AG04450 (cell line): ENCODE measurements around the gene PIGA. TPM values are rescaled to one million over a fixed set of nuclear protein-coding genes. Genes with fewer than 3 reads are reported as not detected.
"Not testable (repeated sequence)": the region's sequence is repeated elsewhere in the genome, so short reads cannot be mapped to it uniquely, and the experiment has no call there.

ENCODE experiments used
- CTCF ChIA-PET: fragments of 300-600, 350-600 bp; formaldehyde crosslinking; extraction: SDS; loops from one replicate; lab custom pipeline; 2022; ENCODE audit warnings: antibody characterized with exemption, inconsistent platforms; lab: Charles Lee
- POLR2A ChIA-PET: fragments of 350-600 bp; formaldehyde crosslinking; extraction: SDS; loops from one replicate; lab custom pipeline; 2021; ENCODE audit warnings: antibody characterized with exemption, inconsistent platforms; lab: Yijun Ruan, JAX
- DNase-seq: peaks from one replicate; pipeline ENCODE4 v3.0.0-alpha.2; 2011; ENCODE audit warnings: low read depth, low spot score
- H3K27ac ChIP-seq: one replicate; pipeline ENCODE4 v1.5.1; 2012; ENCODE audit warnings: low read depth, low read length, control low read depth
- H3K27me3 ChIP-seq: one replicate; pipeline ENCODE4 v1.6.0; 2012; ENCODE audit warnings: low read length; ENCODE audit not compliant: control insufficient read depth, insufficient read depth
- H3K4me3 ChIP-seq: 2 replicates; pipeline ENCODE4 v1.5.1; 2011; ENCODE audit warnings: mild to moderate bottlenecking, low read depth, low read length, control low read depth
- H3K9me3 ChIP-seq: 2 replicates; pipeline ENCODE4 v1.5.1; 2012; ENCODE audit warnings: low read length; ENCODE audit not compliant: control insufficient read depth, insufficient read depth
- polyA plus RNA-seq: library from polyadenylated mRNA; depleted of rRNA; stranded (reverse); fragments of >200 nt; gene quantifications from 2 replicates; pipeline ENCODE4 v1.2.3, GENCODE V29; 2011
- TF ChIP-seq, protein P1 (sequence below): IDR thresholded peaks from 2 replicates; pipeline ENCODE4 v1.5.1; 2011; ENCODE audit warnings: low read depth, low read length, control low read depth, inconsistent platforms

The PIGA gene
- polyA plus RNA-seq, 1 experiment = 4.2 TPM

DNA sequence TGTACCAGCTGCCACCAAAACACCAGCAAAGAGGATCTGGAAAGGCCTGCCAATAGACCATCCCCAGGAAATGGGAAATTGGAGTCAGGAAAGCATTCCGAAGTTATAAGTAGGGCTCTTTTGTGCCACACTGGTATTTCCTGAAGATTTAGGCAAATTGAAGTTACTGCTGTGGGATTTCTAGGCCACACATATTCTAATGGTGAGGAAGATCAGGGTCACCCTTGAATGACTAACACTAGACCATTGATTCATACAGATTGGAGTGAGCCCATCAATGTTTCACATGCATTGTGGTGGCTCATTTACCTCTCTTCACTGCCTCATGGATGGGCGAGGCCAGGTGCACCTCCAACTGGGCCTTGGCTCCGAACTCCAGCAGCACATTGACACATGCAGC, 42.5 kb downstream of the PIGA start:
- no peak overlapping the region for H3K27ac ChIP-seq
- TF ChIP-seq, protein P1, sequence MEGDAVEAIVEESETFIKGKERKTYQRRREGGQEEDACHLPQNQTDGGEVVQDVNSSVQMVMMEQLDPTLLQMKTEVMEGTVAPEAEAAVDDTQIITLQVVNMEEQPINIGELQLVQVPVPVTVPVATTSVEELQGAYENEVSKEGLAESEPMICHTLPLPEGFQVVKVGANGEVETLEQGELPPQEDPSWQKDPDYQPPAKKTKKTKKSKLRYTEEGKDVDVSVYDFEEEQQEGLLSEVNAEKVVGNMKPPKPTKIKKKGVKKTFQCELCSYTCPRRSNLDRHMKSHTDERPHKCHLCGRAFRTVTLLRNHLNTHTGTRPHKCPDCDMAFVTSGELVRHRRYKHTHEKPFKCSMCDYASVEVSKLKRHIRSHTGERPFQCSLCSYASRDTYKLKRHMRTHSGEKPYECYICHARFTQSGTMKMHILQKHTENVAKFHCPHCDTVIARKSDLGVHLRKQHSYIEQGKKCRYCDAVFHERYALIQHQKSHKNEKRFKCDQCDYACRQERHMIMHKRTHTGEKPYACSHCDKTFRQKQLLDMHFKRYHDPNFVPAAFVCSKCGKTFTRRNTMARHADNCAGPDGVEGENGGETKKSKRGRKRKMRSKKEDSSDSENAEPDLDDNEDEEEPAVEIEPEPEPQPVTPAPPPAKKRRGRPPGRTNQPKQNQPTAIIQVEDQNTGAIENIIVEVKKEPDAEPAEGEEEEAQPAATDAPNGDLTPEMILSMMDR = no peak
- ChIA-PET POLR2A (no interaction called here), CTCF (no interaction called here)
- H3K27me3 ChIP-seq = no peaks in the 10 kb centered on the region
- DNase-seq = no peak
- H3K4me3 ChIP-seq = no peak overlapping the region
- H3K9me3 ChIP-seq = no peaks in the 10 kb centered on the region

DNA sequence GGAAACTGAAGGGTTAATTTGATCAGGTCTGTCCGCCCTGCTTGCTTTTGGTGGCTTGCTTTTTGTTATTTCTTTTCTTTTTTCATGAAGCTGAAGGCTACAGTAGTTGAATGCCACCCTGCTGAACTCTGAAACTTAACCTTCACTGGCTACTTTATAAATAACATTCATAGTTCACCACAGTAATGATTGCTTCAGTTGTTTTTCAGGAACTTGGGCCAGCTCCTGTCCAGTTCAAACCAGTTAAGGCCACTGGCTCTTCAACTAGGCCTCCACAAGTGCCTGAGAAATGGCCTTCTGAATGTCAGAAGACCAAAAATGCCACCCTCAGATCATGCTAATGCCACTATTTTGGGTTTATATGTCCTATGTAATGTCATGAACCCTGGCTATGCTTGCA, 57.7 kb downstream of the PIGA start:
- Histone ChIP-seq H3K27me3 (no peaks in the 10 kb centered on the region), H3K4me3 (no peak overlapping the region), H3K9me3 (no peaks in the 10 kb centered on the region), H3K27ac (no peak overlapping the region)
- TF ChIP-seq, protein P1 = no peak
- DNase-seq = no peak
- ChIA-PET CTCF (no interaction called here), POLR2A (no interaction called here)

DNA sequence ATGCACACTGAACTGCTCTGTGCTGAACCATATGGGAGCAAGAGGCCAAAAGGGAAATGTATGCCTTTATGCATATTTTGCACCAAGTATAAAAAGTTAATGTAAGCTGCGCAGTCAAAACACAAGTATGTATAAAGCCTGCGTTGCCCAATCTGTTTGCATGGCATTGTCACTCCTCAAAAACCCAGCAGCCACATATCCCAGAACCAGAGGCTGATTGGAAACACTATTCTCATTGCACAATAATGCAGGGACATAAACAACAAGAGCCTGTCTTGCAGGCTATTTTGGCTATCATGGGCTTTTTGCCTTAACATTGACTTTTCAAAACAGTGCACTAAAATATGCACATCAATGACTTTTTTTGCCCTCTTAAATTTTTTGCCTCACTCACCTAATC, 60.4 kb downstream of the PIGA start:
- ChIA-PET CTCF (no interaction called here), POLR2A (no interaction called here)
- no peaks in the 10 kb centered on the region for H3K9me3 ChIP-seq
- H3K27ac ChIP-seq = no peak overlapping the region
- no peak for DNase-seq
- TF ChIP-seq, protein P1 = no peak
- no peaks in the 10 kb centered on the region for H3K27me3 ChIP-seq
- no peak overlapping the region for H3K4me3 ChIP-seq

DNA sequence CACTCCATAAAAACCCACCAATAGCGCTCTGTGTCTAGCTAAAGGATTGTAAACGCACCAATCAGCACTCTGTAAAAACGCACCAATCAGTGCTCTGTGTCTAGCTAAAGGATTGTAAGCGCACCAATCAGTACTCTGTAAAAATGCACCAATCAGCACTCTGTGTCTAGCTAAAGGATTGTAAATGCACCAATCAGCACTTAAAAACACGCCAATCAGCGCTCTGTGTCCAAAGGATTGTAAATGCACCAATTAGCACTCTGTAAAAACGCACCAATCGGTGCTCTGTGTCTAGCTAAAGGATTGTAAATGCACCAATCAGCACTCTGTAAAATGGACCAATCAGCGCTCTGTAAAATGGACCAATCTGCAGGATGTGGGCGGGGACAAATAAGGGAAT, 62.0 kb downstream of the PIGA start:
- H3K27me3 ChIP-seq, H3K9me3 ChIP-seq, DNase-seq, CTCF ChIA-PET, POLR2A ChIA-PET, H3K27ac ChIP-seq, H3K4me3 ChIP-seq: not testable (repeated sequence)

DNA sequence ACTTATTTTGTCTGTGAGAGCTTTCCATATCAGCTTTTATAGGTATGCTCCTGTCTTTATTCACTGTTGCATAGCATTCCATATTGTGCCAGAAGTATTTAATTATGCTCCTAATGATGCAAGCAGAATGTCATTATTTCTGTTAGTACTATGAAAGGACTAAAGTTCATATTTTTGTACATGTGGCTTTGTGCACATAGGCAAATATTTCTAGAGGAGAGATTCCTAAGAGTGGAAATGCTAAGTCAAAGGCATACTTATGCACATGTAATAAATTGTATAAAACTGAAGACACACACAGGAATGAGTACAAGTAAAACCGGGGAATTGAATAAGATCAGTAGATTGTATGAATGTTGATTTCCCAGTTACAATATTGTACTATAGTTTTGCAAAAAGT, 63.6 kb downstream of the PIGA start:
- TF ChIP-seq, protein P1 = no peak
- ChIA-PET CTCF (interaction anchor here (0.5 kb wide), 1 partner anchor 27 kb away, joined by 4 read pairs; no protein-coding TSS in a partner anchor), POLR2A (no interaction called here)
- Histone ChIP-seq H3K9me3 (no peaks in the 10 kb centered on the region), H3K27ac (no peak overlapping the region), H3K4me3 (no peak overlapping the region), H3K27me3 (no peaks in the 10 kb centered on the region)
- no peak for DNase-seq
